WERI-Rb-1 (cell line): ENCODE measurements around the gene MTHFD2L.
"Not testable (repeated sequence)": the region's sequence is repeated elsewhere in the genome, so short reads cannot be mapped to it uniquely, and the experiment has no call there.

Source experiments
- DNase-seq: peaks from one replicate; pipeline ENCODE4 v3.0.0-alpha.2; 2020
- H3K27ac ChIP-seq: fragments of 250-450 bp; sonication (Bioruptor Pico); 2 replicates; pipeline ENCODE4 v1.5.1; 2020; ENCODE audit warnings: mild to moderate bottlenecking, moderate library complexity
- H3K27me3 ChIP-seq: fragments of 250-450 bp; sonication (Bioruptor Pico); 2 replicates; pipeline ENCODE4 v1.5.1; 2021; ENCODE audit warnings: mild to moderate bottlenecking, low read depth, moderate library complexity; ENCODE audit not compliant: insufficient read depth, severe bottlenecking
- H3K36me3 ChIP-seq: fragments of 250-450 bp; sonication (Bioruptor Pico); 2 replicates; pipeline ENCODE4 v1.5.1; 2020; ENCODE audit warnings: mild to moderate bottlenecking, moderate library complexity
- H3K4me3 ChIP-seq: 2 replicates; pipeline ENCODE4 v1.5.1; 2011; ENCODE audit warnings: low read depth, mild to moderate bottlenecking, control low read depth, low read length
- H3K9me3 ChIP-seq: fragments of 250-450 bp; sonication (Bioruptor Pico); 2 replicates; pipeline ENCODE4 v1.5.1; 2021; ENCODE audit warnings: mild to moderate bottlenecking, moderate library complexity; ENCODE audit not compliant: severe bottlenecking
- TF ChIP-seq, protein P1 (sequence below): IDR thresholded peaks from 2 replicates; pipeline ENCODE4 v1.5.1; 2011; ENCODE audit warnings: low read depth, mild to moderate bottlenecking, control low read depth, inconsistent platforms, low read length

The MTHFD2L gene

DNA sequence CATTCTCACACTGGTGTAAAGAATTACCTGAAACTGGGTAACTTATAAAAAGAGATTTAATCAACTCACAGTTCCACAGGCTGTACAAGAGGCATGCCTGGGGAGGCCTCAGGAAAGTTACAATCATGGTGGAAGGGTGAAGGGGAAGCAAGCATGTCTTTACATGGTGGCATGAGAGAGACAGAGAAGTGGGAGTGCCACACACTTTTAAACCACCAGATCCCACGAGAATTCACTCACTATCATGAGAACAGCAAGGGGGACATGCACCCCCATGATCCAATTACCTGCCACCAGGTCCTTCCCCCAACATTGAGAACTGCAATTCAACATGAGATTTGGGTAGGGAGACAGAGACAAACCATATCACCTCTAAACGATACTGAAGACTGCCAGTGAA lies 173.3 kb downstream of the MTHFD2L start:
- Histone ChIP-seq H3K9me3 (no peaks in the 10 kb centered on the region), H3K4me3 (no peak overlapping the region), H3K36me3 (no peaks in the 10 kb centered on the region), H3K27me3 (no peaks in the 10 kb centered on the region), H3K27ac (no peak overlapping the region)
- TF ChIP-seq, protein P1, sequence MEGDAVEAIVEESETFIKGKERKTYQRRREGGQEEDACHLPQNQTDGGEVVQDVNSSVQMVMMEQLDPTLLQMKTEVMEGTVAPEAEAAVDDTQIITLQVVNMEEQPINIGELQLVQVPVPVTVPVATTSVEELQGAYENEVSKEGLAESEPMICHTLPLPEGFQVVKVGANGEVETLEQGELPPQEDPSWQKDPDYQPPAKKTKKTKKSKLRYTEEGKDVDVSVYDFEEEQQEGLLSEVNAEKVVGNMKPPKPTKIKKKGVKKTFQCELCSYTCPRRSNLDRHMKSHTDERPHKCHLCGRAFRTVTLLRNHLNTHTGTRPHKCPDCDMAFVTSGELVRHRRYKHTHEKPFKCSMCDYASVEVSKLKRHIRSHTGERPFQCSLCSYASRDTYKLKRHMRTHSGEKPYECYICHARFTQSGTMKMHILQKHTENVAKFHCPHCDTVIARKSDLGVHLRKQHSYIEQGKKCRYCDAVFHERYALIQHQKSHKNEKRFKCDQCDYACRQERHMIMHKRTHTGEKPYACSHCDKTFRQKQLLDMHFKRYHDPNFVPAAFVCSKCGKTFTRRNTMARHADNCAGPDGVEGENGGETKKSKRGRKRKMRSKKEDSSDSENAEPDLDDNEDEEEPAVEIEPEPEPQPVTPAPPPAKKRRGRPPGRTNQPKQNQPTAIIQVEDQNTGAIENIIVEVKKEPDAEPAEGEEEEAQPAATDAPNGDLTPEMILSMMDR = no peak
- DNase-seq = no peak

DNA sequence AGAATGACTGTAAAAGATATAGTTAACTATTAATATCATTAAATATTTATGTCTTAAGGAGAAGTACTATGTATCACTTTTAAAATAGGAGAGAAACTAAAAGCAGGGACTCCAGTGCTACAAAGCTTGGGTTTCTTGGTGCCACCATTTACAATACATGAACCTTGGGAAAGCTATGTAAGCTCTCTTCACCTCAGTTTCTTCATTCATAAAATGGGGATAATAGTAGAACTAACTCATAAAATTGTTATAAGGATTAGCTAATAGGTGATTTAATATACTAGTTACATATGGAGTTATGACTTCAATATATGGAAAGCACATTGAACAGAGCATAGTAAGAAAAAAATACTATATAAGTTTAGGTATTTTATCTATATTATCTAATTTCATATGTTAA lies 174.0 kb downstream of the MTHFD2L start:
- Histone ChIP-seq H3K27me3 (no peaks in the 10 kb centered on the region), H3K36me3 (no peaks in the 10 kb centered on the region), H3K4me3 (no peak overlapping the region), H3K27ac (no peak overlapping the region), H3K9me3 (no peaks in the 10 kb centered on the region)
- TF ChIP-seq, protein P1 = no peak
- no peak for DNase-seq

DNA sequence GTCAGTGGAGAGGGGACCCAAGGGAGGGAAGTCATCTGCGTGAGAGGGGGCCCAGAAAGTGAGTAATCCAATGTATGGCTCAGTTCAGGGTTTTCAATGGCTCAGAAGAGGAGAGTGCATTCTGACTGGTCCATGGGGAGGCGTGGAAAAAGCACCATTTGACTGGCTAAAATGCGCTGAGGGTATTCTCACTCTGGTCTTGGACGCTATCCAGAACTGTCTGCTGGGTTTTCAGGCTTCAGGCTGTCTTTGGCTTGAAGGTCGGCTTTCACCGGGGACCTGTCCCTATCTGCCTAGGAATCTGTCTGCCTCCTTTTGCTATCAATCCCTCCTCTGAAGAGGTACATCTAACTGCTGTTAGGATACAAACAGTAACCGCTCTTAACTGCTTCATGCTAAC lies 176.7 kb downstream of the MTHFD2L start:
- TF ChIP-seq, protein P1 = no peak
- DNase-seq = no peak
- Histone ChIP-seq H3K9me3 (no peaks in the 10 kb centered on the region), H3K27ac (no peak overlapping the region), H3K27me3 (no peaks in the 10 kb centered on the region), H3K36me3 (no peaks in the 10 kb centered on the region), H3K4me3 (no peak overlapping the region)

DNA sequence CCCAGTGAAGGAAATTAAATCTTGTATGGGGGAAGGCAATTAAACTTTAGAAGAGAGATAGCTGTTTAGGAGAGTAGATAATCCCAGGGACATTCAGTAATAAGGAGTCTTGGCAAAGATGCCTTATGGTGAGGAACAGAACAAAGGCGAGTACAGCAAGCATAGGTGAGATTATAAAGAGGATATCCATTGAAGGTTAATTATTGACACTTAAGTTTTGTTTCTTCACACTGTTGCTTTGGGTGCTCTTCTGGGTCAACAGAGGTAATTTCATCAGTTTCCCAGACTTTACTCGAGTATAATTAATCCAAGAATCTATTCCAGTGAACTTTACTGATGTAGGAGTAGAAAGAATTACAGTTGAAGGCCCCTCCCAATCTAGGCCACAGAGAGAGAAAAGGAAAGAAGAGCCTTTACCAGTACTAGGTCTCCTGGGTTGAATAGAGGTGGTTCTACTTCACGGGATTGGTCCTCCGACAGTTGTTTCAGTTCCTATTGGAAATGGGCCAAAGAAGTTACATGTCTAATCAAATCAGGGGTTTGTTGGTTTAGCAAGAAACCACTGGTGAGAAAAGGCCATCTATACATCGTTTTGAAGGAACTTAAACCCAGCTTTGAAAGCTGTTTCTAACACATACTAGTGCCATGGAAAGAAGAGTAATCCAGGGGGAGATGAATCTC lies 177.6 kb downstream of the MTHFD2L start:
- no peak overlapping the region for H3K27ac ChIP-seq
- no peak overlapping the region for H3K4me3 ChIP-seq
- TF ChIP-seq, protein P1 = no peak
- DNase-seq = no peak
- no peaks in the 10 kb centered on the region for H3K27me3 ChIP-seq
- no peaks in the 10 kb centered on the region for H3K36me3 ChIP-seq
- no peaks in the 10 kb centered on the region for H3K9me3 ChIP-seq

DNA sequence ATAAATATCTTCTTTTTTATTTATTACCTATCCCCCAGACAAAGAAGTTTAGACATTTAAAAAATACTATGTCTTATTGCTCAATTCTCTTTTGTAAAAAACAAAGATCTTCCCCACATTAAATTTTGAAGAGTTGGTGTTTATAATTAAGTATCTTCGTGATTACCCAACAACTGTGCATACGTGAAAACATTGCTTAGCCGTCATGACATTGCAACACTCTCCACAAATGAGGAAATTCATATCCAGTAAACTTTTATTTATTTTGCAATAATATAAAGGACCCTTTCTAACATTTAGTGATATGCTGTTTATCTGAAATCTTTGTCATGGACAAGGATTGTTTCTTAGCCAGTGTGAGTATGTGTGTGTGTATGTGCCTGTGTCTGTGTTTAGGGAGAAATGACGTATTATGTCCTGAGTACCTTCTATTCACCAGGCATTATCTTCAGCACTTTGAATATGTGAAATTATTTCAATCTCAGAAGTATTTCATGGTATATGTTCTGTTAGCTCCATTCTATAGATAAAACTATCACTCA lies 180.9 kb downstream of the MTHFD2L start:
- Histone ChIP-seq H3K9me3 (no peaks in the 10 kb centered on the region), H3K36me3 (no peaks in the 10 kb centered on the region), H3K27me3 (no peaks in the 10 kb centered on the region), H3K4me3 (no peak overlapping the region), H3K27ac (no peak overlapping the region)
- TF ChIP-seq, protein P1 = no peak
- no peak for DNase-seq

DNA sequence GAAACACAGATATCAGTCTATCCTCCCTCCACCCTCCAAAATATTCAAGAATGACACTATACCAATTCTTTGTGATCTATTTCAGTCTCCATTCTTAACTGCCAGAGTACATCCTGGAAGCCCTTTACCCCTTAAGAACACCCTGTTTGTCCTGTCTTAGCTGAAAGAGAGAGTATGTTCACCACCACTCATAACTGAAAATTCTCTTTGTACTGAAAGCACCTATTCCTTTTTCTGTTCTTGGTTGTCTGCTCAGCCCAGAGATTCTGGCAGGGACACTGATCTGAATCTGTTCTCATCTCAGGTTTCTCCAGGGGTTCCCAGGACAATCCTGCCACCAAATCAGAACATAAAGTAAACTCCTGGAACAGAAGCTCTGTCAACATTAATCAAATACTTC lies 181.6 kb downstream of the MTHFD2L start:
- TF ChIP-seq, protein P1 = no peak
- Histone ChIP-seq H3K9me3 (no peaks in the 10 kb centered on the region), H3K27me3 (no peaks in the 10 kb centered on the region), H3K4me3 (no peak overlapping the region), H3K27ac (no peak overlapping the region), H3K36me3 (no peaks in the 10 kb centered on the region)
- DNase-seq = no peak

DNA sequence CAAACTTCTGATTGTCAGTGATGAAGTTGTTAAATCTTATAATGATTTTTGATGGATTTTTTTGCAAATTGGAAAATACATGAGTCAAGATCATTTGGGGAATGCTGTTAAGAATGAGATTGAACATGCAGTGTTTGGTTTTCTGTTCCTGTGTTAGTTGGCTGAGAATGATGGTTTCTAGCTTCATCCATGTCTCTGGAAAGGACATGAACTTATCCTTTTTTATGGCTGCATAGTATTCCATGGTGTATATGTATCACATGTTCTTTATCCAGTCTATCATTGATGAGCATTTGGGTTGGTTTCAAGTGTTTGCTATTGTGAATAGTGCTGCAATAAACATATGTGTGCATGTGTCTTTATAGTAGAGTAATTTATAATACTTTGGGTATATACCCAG lies 182.5 kb downstream of the MTHFD2L start:
- not testable (repeated sequence) for H3K27ac ChIP-seq, H3K36me3 ChIP-seq, H3K27me3 ChIP-seq, H3K4me3 ChIP-seq, DNase-seq, H3K9me3 ChIP-seq
